GM12892 (cell line): ENCODE measurements around the gene TFF1.

Experiments
- POLR2A ChIP-seq: IDR thresholded peaks from 2 replicates; pipeline ENCODE4 v1.6.1; 2011; ENCODE audit warnings: low read depth, low read length, control low read depth
- POLR2AphosphoS5 ChIP-seq: IDR thresholded peaks from 2 replicates; pipeline ENCODE4 v1.6.1; 2011; ENCODE audit warnings: low read depth, low read length, control low read depth
- TAF1 ChIP-seq: IDR thresholded peaks from 2 replicates; pipeline ENCODE4 v1.6.1; 2011; ENCODE audit warnings: low read depth, mild to moderate bottlenecking, control low read depth, low read length, borderline replicate concordance

DNA sequence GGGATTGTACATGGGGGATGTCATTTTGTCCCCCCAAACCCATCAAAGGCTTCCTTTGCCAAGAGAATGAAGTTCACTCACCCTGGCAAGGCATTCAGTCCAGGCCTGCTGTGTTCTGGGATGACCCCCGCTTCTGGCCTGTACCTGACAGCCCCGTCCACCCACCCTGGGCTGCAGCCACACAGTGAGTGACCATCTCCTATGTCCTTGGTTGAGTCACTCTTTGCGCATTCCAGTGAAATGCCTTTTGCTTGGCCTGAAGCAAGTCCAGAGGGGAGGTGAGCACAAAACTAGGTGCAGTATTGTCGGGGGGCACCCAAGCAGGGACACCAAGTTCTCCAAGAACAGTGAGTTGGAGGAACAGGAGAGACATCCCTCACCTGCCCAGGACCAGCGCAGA lies 19.3 kb upstream of the TFF1 start:
- TF ChIP-seq TAF1 (no peak), POLR2A (no peak), POLR2AphosphoS5 (no peak)
